ENCODE measurements around the gene NPIPA1.
"Not testable (repeated sequence)": the region's sequence is repeated elsewhere in the genome, so short reads cannot be mapped to it uniquely, and the experiment has no call there.

The NPIPA1 gene

DNA sequence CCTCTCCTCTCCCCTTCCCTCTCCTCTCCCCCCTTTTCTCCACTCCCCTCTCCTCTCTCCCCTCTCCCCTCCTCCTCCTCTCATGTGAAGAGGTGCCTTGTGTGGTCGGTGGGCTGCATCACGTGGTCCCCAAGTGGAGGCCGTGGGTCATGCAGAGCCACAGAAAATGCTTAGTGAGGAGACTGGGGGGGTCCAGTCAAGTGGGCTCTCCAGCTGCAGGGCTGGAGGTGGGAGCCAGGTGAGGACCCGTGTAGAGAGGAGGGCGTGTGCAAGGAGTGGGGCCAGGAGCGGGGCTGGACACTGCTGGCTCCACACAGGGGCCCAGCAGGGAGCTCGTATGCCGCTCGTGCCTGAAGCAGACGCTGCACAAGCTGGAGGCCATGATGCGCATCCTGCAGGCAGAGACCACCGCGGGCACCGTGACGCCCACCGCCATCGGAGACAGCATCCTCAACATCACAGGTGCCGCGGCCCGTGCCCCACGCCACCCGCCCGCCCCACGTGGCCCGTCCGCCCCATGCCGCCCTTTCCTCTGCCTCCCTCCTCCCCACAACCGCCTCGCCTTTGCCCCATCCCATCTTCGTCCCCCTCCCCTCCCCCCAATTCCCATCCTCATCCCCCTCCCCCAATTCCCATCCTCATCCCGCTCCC lies 9.1 kb upstream of the NPIPA1 start:
- DNase-seq (ENCODE audit: low read depth); H3K4me3 ChIP-seq (ENCODE audit: low read depth, low read length): not testable (repeated sequence)

DNA sequence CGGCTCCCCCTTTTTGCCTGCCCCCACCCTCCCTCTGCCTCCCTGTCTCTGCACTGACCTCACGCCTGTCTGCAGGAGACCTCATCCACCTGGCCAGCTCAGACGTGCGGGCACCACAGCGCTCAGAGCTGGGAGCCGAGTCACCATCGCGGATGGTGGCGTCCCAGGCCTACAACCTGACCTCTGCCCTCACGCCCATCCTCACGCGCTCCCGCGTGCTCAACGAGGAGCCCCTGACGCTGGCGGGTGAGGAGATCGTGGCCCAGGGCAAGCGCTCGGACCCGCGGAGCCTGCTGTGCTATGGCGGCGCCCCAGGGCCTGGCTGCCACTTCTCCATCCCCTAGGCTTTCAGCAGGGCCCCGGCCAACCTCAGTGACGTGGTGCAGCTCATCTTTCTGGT lies 8.1 kb upstream of the NPIPA1 start:
- H3K4me3 ChIP-seq (ENCODE audit: low read depth, low read length); DNase-seq (ENCODE audit: low read depth): not testable (repeated sequence)

DNA sequence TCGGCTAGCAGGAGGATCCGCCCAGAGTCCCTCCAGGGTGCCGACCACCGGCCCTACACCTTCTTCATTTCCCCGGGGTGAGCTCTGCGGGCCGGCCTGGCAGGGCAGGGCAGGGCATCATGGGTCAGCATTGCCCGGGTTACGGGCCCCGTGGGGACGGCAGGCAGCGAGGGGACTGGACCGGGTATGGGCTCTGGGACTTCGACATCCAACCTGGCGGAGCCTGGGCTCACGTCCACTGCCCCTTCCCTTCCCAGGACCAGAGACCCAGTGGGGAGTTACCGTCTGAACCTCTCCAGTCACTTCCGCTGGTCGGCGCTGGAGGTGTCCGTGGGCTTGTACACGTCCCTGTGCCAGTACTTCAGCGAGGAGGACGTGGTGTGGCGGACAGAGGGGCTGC lies 7.0 kb upstream of the NPIPA1 start:
- not testable (repeated sequence) for DNase-seq (ENCODE audit: low read depth); H3K4me3 ChIP-seq (ENCODE audit: low read depth, low read length)

DNA sequence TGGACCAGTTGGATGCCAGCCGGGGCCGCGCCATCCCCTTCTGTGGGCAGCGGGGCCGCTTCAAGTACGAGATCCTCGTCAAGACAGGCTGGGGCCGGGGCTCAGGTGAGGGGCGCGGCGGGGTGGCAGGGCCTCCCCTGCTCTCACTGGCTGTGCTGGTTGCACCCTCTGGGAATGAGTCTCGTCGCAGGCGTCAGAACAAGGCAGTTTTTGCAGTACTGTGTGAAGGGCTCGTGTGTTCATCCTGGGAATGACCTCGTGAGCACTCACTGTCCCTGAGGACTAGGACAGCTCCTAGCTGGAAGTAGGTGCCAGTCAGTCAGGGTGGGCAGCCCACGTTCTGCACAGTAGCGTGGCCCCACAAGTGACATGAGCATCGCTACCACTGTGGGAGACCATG lies 6.3 kb upstream of the NPIPA1 start:
- H3K4me3 ChIP-seq (ENCODE audit: low read depth, low read length); DNase-seq (ENCODE audit: low read depth): not testable (repeated sequence)

DNA sequence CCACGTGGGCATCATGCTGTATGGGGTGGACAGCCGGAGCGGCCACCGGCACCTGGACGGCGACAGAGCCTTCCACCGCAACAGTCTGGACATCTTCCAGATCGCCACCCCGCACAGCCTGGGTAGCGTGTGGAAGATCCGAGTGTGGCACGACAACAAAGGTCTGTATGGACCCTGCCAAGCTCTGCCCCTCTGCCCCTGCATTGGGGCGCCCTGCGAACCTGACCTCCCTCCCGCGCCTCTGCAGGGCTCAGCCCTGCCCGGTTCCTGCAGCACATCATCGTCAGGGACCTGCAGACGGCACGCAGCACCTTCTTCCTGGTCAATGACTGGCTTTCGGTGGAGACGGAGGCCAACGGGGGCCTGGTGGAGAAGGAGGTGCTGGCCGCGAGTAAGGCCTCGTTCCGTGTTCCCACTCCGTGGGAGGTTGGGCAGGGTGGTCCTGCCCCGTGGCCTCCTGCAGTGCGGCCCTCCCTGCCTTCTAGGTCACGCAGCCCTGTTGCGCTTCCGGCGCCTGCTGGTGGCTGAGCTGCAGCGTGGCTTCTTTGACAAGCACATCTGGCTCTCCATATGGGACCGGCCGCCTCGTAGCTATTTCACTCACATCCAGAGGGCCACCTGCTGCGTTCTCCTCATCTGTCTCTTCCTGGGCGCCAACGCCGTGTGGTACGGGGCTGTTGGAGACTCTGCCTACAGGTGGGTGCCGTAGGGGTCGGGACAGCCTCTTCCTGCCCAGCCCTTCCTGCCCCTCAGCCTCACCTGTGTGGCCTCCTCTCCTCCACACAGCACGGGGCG lies 4.5 kb upstream of the NPIPA1 start:
- not testable (repeated sequence) for DNase-seq (ENCODE audit: low read depth); H3K4me3 ChIP-seq (ENCODE audit: low read depth, low read length)

DNA sequence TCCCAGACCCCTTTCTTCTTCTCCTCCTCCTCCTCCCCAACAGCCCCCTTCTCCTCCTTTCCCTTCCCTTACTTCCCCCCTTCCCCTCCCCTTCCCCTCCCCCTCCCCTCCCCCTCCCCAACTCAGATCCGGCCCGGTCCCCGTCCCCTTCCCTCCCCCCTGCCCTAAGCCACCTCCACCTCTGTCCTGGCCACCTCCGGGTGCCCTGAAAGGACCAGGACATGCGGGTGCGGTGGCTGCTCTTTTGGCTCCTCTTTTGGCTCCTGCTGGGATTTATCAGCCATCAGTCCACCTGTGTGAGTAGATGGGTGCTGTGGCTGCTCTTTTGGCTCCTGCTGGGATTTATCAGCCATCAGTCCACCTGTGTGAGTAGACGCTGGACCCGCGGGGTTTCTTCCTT lies 751 bp downstream of the NPIPA1 start:
- not testable (repeated sequence) for H3K4me3 ChIP-seq (ENCODE audit: low read depth, low read length); DNase-seq (ENCODE audit: low read depth)

DNA sequence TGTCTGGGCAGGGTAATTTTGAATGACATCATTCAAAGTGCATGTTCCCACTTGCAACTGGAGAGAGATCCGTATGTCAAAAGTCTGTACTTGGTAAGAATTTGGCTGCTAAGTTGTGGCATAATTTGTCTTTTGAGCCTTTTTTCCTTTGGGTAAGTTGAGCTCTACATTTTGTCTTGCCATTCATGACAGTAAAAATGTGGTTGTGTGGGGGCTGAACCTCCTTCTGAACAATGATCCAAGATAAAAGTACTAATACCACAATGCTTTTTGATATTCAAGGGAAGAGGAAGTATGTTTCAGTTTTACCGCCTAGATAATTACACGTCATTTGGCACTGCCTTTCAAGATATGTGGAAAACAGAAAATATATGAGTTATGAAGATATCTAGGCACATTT lies 5.4 kb downstream of the NPIPA1 start:
- not testable (repeated sequence) for H3K4me3 ChIP-seq (ENCODE audit: low read depth, low read length); DNase-seq (ENCODE audit: low read depth)

DNA sequence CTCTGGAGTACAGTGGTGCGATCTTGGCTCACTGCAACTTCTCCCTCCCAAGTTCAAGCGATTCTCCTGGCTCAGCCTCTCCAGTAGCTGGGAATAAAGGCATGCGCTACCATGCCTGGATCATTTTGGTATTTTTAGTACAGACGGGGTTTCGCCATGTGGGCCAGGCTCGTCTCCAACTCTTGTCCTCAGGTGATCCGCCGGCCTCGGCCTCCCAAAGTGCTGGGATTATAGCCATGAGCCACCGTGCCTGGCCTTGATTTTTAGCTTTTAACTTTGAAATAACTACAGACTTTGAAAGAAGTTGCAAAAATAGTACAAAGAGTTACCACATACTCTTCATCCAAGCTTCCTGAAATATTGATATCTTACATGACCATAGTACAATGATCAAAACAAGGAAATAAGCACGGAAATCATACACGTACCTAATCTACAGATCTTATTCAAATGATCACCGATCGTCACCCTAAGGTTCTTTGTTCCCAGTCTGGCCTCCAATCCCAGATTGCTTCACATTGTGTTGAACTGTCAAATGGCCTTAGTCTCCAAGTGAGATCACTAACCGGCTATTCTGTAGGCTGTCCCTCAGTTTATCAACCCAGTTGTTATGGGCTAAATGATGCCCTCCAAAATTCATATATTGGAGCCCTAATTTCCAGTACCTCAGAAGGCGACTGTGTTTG lies 18.4 kb downstream of the NPIPA1 start:
- no peak overlapping the region for H3K4me3 ChIP-seq (ENCODE audit: low read depth, low read length)
- TF ChIP-seq, protein P1, sequence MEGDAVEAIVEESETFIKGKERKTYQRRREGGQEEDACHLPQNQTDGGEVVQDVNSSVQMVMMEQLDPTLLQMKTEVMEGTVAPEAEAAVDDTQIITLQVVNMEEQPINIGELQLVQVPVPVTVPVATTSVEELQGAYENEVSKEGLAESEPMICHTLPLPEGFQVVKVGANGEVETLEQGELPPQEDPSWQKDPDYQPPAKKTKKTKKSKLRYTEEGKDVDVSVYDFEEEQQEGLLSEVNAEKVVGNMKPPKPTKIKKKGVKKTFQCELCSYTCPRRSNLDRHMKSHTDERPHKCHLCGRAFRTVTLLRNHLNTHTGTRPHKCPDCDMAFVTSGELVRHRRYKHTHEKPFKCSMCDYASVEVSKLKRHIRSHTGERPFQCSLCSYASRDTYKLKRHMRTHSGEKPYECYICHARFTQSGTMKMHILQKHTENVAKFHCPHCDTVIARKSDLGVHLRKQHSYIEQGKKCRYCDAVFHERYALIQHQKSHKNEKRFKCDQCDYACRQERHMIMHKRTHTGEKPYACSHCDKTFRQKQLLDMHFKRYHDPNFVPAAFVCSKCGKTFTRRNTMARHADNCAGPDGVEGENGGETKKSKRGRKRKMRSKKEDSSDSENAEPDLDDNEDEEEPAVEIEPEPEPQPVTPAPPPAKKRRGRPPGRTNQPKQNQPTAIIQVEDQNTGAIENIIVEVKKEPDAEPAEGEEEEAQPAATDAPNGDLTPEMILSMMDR (IDR thresholded peaks at IDR 0.05; ENCODE audit: control insufficient read depth, extremely low read depth, insufficient read depth): no peak
- no peak for DNase-seq (ENCODE audit: low read depth)

DNA sequence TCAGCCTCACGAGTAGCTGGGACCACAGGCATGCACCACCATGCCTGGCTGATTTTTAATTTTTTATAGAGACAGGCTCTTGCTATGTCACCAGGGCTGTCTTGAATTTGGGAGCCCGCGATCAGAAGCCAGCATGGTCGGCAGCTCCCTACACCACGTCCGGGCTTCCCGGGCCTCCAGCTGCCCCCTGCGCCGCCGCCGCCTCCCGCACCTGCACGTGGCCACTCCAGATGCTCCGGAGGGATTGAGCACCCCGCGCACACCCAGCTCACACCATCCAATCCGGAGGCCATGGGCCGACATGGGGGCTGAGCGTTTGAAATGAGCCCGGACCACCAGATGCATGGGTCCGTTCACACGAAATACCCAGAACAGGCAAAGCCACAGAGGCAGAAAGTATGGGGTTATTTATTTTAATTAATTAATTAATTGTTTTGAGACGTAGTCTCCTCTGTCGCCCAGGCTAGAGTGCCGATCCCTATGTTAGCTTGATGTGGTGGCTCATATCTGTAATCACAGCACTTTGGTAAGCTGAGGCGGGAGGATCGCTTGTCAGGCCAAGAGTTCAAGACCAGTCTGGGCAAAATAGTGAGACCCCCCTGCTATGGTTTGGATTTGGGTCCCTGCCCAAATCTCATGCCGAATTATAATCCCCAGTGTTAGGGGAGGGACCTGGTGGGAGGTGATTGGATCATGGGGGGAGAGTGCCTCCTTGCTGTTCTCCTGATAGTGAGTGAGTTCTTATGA lies 20.5 kb downstream of the NPIPA1 start:
- H3K4me3 ChIP-seq (ENCODE audit: low read depth, low read length): no peak overlapping the region
- DNase-seq (ENCODE audit: low read depth): no peak
- TF ChIP-seq, protein P1 (IDR thresholded peaks at IDR 0.05; ENCODE audit: control insufficient read depth, extremely low read depth, insufficient read depth): no peak

DNA sequence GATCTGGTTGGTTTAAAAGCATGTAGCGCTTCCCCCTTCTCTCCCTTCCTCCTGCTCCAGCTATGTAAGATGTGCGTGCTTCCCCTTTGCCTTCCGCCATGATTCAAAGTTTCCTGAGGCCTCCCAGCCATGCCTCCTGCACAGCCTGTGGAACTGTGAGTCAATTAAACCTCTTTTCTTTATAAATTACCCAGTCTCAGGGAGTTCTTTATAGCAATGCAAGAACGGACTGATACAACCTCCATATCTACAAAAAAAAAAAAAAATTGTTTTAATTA lies 21.0 kb downstream of the NPIPA1 start:
- TF ChIP-seq, protein P1 (IDR thresholded peaks at IDR 0.05; ENCODE audit: control insufficient read depth, extremely low read depth, insufficient read depth): no peak
- H3K4me3 ChIP-seq (ENCODE audit: low read depth, low read length): no peak overlapping the region
- DNase-seq (ENCODE audit: low read depth): no peak
